Hypothalamus (tissue), 51 donors: Measurements from ENCODE around the gene IL1RAP.
A peak's percentile ranks its signal among the peaks of the same experiment; 100 is the strongest.

Source experiments
- DNase-seq, 51 donors: peaks; one replicate each; lab custom pipeline; 2025; lab: John Stamatoyannopoulos, UW

Gene IL1RAP

GRCh38 chr3:190697901-190698300, 184.0 kb downstream of the IL1RAP start:
- no peak for DNase-seq

DNA sequence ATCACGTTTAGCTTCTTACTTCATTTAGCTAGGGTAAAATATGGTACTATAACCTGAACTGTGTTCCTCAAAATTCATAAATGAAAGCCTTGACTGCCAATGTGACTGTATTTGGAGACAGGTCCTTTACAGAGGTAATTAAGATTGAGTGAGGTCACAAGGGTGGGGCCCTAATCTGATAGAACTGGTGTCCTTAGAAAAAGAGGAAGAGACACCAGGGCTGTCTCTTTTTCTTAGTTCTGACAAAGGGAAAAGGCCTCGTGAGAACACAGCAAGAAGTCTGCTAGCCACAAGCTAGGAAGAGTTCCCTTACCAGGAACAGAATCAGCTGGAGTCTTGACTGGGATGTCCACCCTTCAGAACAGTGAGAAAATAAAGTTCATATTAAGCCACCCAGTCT, 185.9 kb downstream of the IL1RAP start:
- DNase-seq = no peak

- DNase-seq = peak in 4 of 51 donors; percentile 1 to 7 (median 3)
Measured at GRCh38 chr3:190701096-190701532, 187.2 kb downstream of the IL1RAP start.

GRCh38 chr3:190706582-190706981, 192.7 kb downstream of the IL1RAP start:
- no peak for DNase-seq
